HepG2 (cell line): ENCODE results near the gene XPO5. TPM values are rescaled to one million over a fixed set of nuclear protein-coding genes. Genes with fewer than 3 reads are reported as not detected.

Experiments used
- ATAC-seq: fragments of 200-7000 bp; cut with Tn5 transposase; 3 replicates; pipeline ENCODE4 v1.9.1; 2020; ENCODE audit warnings: mild to moderate bottlenecking, moderate library complexity
- BruUV-seq: library from RNA; stranded (reverse); fragments of 400-500 nt; replicated peaks from 2 replicates; lab custom pipeline; 2021; lab: Mats Ljungman, UMichigan
- CTCF ChIA-PET: fragments of 300-600 bp; formaldehyde crosslinking; extraction: SDS; loops from one replicate; lab custom pipeline; 2021; ENCODE audit warnings: low total read pairs, inconsistent platforms, low intra/inter-chr PET ratio; lab: Yijun Ruan, JAX
- POLR2A ChIA-PET: fragments of 350-600 bp; sonication (Branson Sonifier 250); formaldehyde crosslinking; loops from one replicate; lab custom pipeline; 2020; ENCODE audit warnings: antibody characterized with exemption, inconsistent platforms; lab: Yijun Ruan, JAX
- DNase-seq: peaks from one replicate; pipeline ENCODE4 v3.0.0-alpha.2; 2015; ENCODE audit warnings: low spot score
- FAIRE-seq: peaks from 3 replicates; lab custom pipeline; 2011; peaks lifted over from hg19 to GRCh38; lab: Jason Lieb, UNC
- H2AFZ ChIP-seq: one replicate; pipeline ENCODE4 v1.6.1; 2011; ENCODE audit warnings: low read length, inconsistent platforms
- H3K27ac ChIP-seq: fragments of 300-600 bp; 3 replicates; pipeline ENCODE4 v1.8.0; 2011; ENCODE audit warnings: mixed run types, mild to moderate bottlenecking, mixed read lengths, low read length, inconsistent platforms; ENCODE audit not compliant: insufficient read depth; ENCODE audit errors: extremely low read length
- H3K27me3 ChIP-seq, 2 experiments: fragments of 200-600 bp in 1 of 2; 2 replicates in 1 of 2; 3 replicates in 1 of 2; pipeline versions ENCODE4 v1.6.0 to v1.8.0; 2011; ENCODE audit warnings: low read length in 2 of 2, mild to moderate bottlenecking in 2 of 2, moderate library complexity in 2 of 2, inconsistent platforms in 1 of 2; ENCODE audit not compliant: insufficient read depth in 2 of 2, control insufficient read depth in 1 of 2
- H3K36me3 ChIP-seq, 2 experiments: fragments of 200-600 bp in 1 of 2; replicated peaks in 1 of 2; 2 replicates in 1 of 2; 3 replicates in 1 of 2; pipeline versions ENCODE4 v1.5.1 to v1.8.0; 2011; ENCODE audit warnings: low read length in 2 of 2, inconsistent platforms in 1 of 2; ENCODE audit not compliant: insufficient read depth in 2 of 2, control insufficient read depth in 1 of 2
- H3K4me1 ChIP-seq: 2 replicates; pipeline ENCODE4 v1.5.1; 2012; ENCODE audit warnings: low read length, inconsistent platforms; ENCODE audit not compliant: insufficient read depth
- H3K4me2 ChIP-seq: 2 replicates; pipeline ENCODE4 v1.6.0; 2011; ENCODE audit warnings: low read depth, low read length, inconsistent platforms
- H3K4me3 ChIP-seq, 3 experiments: fragments of 200-600 bp in 1 of 3; sonication (generic), shearing (Covaris generic) in 1 of 3; replicated peaks in 1 of 3; 2 replicates each; pipeline ENCODE4 v1.5.1; 2011 to 2016; ENCODE audit warnings: low read length in 3 of 3, inconsistent platforms in 2 of 3, low read depth in 2 of 3, mild to moderate bottlenecking in 2 of 3, control low read depth in 1 of 3, mixed read lengths in 1 of 3; ENCODE audit not compliant: insufficient read depth in 1 of 3
- H3K79me2 ChIP-seq: one replicate; pipeline ENCODE4 v1.6.1; 2011; ENCODE audit warnings: low read length, inconsistent platforms; ENCODE audit not compliant: insufficient read depth
- H3K9ac ChIP-seq: 2 replicates; pipeline ENCODE4 v1.6.0; 2011; ENCODE audit warnings: mild to moderate bottlenecking, low read depth, low read length, inconsistent platforms; ENCODE audit not compliant: insufficient read depth
- H3K9me3 ChIP-seq: 2 replicates; pipeline ENCODE4 v1.5.1; 2012; ENCODE audit warnings: mild to moderate bottlenecking, low read length
- H4K20me1 ChIP-seq: 2 replicates; pipeline ENCODE4 v1.6.0; 2011; ENCODE audit warnings: inconsistent platforms, mild to moderate bottlenecking, low read length, moderate library complexity; ENCODE audit not compliant: insufficient read depth
- AKNA ChIP-seq: sonication (generic); formaldehyde crosslinking; IDR thresholded peaks from 2 replicates; pipeline ENCODE4 v1.4.0; 2020; ENCODE audit warnings: missing genetic modification reagents, borderline replicate concordance
- FUBP1 ChIP-seq: sonication (generic); formaldehyde crosslinking; IDR thresholded peaks from 2 replicates; pipeline ENCODE4 v1.5.1; 2020; ENCODE audit warnings: missing genetic modification reagents, mild to moderate bottlenecking, borderline replicate concordance
- GPBP1L1 ChIP-seq: sonication (generic); formaldehyde crosslinking; IDR thresholded peaks from 2 replicates; pipeline ENCODE4 v1.5.0; 2020; ENCODE audit warnings: mild to moderate bottlenecking, missing genetic modification reagents
- NFAT5 ChIP-seq: sonication (generic); formaldehyde crosslinking; IDR thresholded peaks from 2 replicates; pipeline ENCODE4 v1.4.0; 2020; ENCODE audit warnings: missing genetic modification reagents
- STAT5B ChIP-seq: sonication (generic); formaldehyde crosslinking; IDR thresholded peaks from 2 replicates; pipeline ENCODE4 v1.4.0; 2020; ENCODE audit warnings: missing genetic modification reagents
- TSC22D2 ChIP-seq: sonication (generic); formaldehyde crosslinking; IDR thresholded peaks from 2 replicates; pipeline ENCODE4 v1.5.1; 2020; ENCODE audit warnings: missing genetic modification reagents, mild to moderate bottlenecking, borderline replicate concordance
- ZNF691 ChIP-seq: sonication (generic); formaldehyde crosslinking; IDR thresholded peaks from 2 replicates; pipeline ENCODE4 v1.4.0; 2020; ENCODE audit warnings: missing genetic modification reagents, low read depth, mild to moderate bottlenecking, borderline replicate concordance
- WGBS: methylation state at CpG from one replicate; pipeline ENCODE4 v1.1.6; 2017; ENCODE audit warnings: low lambda C conversion rate; 5-methylcytosine and 5-hydroxymethylcytosine counted together
- in situ Hi-C: cut with HindIII; loops from 2 replicates; pipeline ENCODE4 v1.10.0; 2017; ENCODE audit warnings: low pct_unique_long_range_greater_than_20kb; ENCODE audit not compliant: extremely low pct_ligation_motif_present
- intact Hi-C: fragments of 100-400 bp; cut with micrococcal nuclease; formaldehyde crosslinking; loops from one replicate; pipeline ENCODE4 v1.10.0; 2022; ENCODE audit not compliant: unreplicated experiment
- polyA plus RNA-seq, 8 experiments: library from polyadenylated mRNA; depleted of rRNA in 3 of 8; stranded (reverse) in 7 of 8; unstranded in 1 of 8; fragments of >200 nt; fragmentation: Illumina TruSeq in 4 of 8; extraction: Trizol in 4 of 8; gene quantifications; 2 replicates each; pipeline versions ENCODE4 v1.2.1 to v1.2.3, GENCODE V29; 2011 to 2016; ENCODE audit warnings: low read depth in 4 of 8, missing spikeins in 1 of 8, mixed read lengths in 1 of 8; ENCODE audit not compliant: insufficient read depth in 1 of 8
- total RNA-seq, 5 experiments: library from RNA; depleted of rRNA; stranded (reverse); fragments of >200 nt; fragmentation: Illumina TruSeq; extraction: Trizol; gene quantifications; 2 replicates each; pipeline ENCODE4 v1.2.3, GENCODE V29; 2016; ENCODE audit warnings: low read depth in 1 of 5

XPO5 gene
- total and polyA plus RNA-seq, 2 of the 13 experiments (the other 11 are each of a cell fraction or from before 2014, with no cell fraction given) = 52.2 to 68.0 TPM

- Histone ChIP-seq H3K27ac (no peak overlapping the region), H4K20me1 (no peaks in the 10 kb centered on the region; the same call in 1 of the 2 replicates), H3K27me3 (peaks cover 3 to 7% of the 10 kb centered on the region in 2 experiments; a peak in 4 of 5 replicates), H3K9ac (no peak overlapping the region), H3K79me2 (peaks cover 16% of the 10 kb centered on the region), H3K4me3 (no peak overlapping the region), H3K4me1 (peaks cover 60% of the 10 kb centered on the region), H3K4me2 (peak overlapping the region; percentile 82; the same call in 1 of the 2 replicates), H2AFZ (no peak overlapping the region), H3K36me3 (peaks cover 16 to 39% of the 10 kb centered on the region in 2 experiments), H3K9me3 (no peaks in the 10 kb centered on the region)
- BruUV-seq = no TSS peak
- POLR2A ChIA-PET = interaction anchor here (1.1 to 1.9 kb wide), 9 partner anchors 11 to 141 kb away, joined by 3 to 13 read pairs (median 5); partner anchors contain the start of genes ABCC10, DLK2, GTPBP2 and ZNF318
- FAIRE-seq = no peak
- DNase-seq = no peak
- in situ Hi-C loops (no loop called here), intact Hi-C loops (no loop called here)
- CTCF ChIA-PET = no interaction called here
- 95% methylated on average over 9 of the region's 10 CpGs for WGBS
- no peak for ATAC-seq
- no peak for TF ChIP-seq FUBP1 (CRISPR knock-in tag)
- no peak for TF ChIP-seq TSC22D2 (CRISPR knock-in tag)
- no peak for TF ChIP-seq STAT5B
- no peak for TF ChIP-seq GPBP1L1 (CRISPR knock-in tag)
- TF ChIP-seq NFAT5 (CRISPR knock-in tag) = 0 out of 2 replicates have a peak, but pooled peaks have one; percentile 2
- TF ChIP-seq AKNA = no peak
- 0 out of 2 replicates have a peak, but pooled peaks have one; percentile 41 for TF ChIP-seq ZNF691 (CRISPR knock-in tag)
Measured at GRCh38 chr6:43510827-43511163, 65.0 kb downstream of the XPO5 start.
